ENCODE measurements around the gene COG3.

Gene COG3

GRCh38 chr13:45447050-45447661 lies 17.6 kb upstream of the COG3 start:
- DNase-seq, result no peak

GRCh38 chr13:45448965-45449559 lies 15.7 kb upstream of the COG3 start:
- DNase-seq, result no peak

GRCh38 chr13:45451282-45451681 lies 13.5 kb upstream of the COG3 start:
- DNase-seq, result no peak

- DNase-seq, result no peak
These were observed 10.5 kb upstream of the COG3 start for GRCh38 chr13:45454204-45454603.

GRCh38 chr13:45456196-45456972 lies 8.4 kb upstream of the COG3 start:
- DNase-seq, result no peak

GRCh38 chr13:45464141-45464686 lies 525 bp upstream of the COG3 start:
- DNase-seq, result no peak

- no peak for DNase-seq
These were observed 1.6 kb downstream of the COG3 start for GRCh38 chr13:45466359-45466758.

GRCh38 chr13:45468635-45469034 lies 3.9 kb downstream of the COG3 start:
- no peak for DNase-seq

GRCh38 chr13:45472171-45472705 lies 7.5 kb downstream of the COG3 start:
- no peak for DNase-seq

- DNase-seq, result no peak
These were observed 8.9 kb downstream of the COG3 start for GRCh38 chr13:45473627-45474026.

GRCh38 chr13:45474584-45475454 lies 10.1 kb downstream of the COG3 start:
- DNase-seq, result no peak

- DNase-seq, result no peak
These were observed 14.9 kb downstream of the COG3 start for GRCh38 chr13:45479661-45480060.

GRCh38 chr13:45481688-45482087 lies 16.9 kb downstream of the COG3 start:
- no peak for DNase-seq

- no peak for DNase-seq
These were observed 17.9 kb downstream of the COG3 start for GRCh38 chr13:45482571-45483173.

- DNase-seq, result no peak
These were observed 22.9 kb downstream of the COG3 start for GRCh38 chr13:45487604-45488003.

GRCh38 chr13:45490068-45490467 lies 25.3 kb downstream of the COG3 start:
- no peak for DNase-seq

GRCh38 chr13:45492538-45492937 lies 27.8 kb downstream of the COG3 start:
- no peak for DNase-seq

- no peak for DNase-seq
These were observed 32.2 kb downstream of the COG3 start for GRCh38 chr13:45496942-45497341.

- no peak for DNase-seq
These were observed 35.9 kb downstream of the COG3 start for GRCh38 chr13:45500492-45501174.

GRCh38 chr13:45501175-45501526 lies 36.4 kb downstream of the COG3 start:
- no peak for DNase-seq

GRCh38 chr13:45503658-45504057 lies 38.9 kb downstream of the COG3 start:
- no peak for DNase-seq

GRCh38 chr13:45506811-45507210 lies 42.1 kb downstream of the COG3 start:
- no peak for DNase-seq
